Measurements from ENCODE around the gene INSL3.

DNA sequence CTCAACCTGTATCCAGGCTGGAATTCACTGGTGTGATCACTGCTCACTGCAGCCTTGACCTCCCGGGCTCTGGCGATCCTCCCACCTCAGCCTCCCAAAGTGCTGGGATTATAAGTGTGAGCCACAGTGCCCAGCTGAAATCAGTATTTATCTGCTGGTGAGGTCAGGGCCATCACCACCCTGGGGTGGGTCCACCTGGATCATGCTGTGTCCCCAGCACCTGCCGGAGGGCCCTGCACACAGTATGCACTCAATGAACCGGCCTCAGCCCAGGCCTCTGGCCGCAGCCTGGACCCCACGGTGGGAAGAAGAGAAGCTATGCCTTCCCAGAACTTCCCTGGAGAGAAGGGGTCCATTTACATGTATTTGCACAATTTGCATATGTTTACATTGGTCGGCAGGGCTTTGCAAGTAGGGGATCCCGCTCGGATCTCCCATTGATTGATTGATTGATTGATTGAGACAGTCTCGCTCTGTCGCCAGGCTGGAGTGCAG lies 47.8 kb upstream of the INSL3 start:
- TF ChIP-seq JUN (IDR thresholded peaks at IDR 0.05; ENCODE audit: low read depth, low read length) = no peak
- TF ChIP-seq CEBPB (IDR thresholded peaks at IDR 0.05; ENCODE audit: low read depth, low read length) = no peak
- no peak for TF ChIP-seq EZH2 (IDR thresholded peaks at IDR 0.05; ENCODE audit: low read depth, low read length, severe bottlenecking)
- no peak for TF ChIP-seq MAX (IDR thresholded peaks at IDR 0.05)
- no peak for TF ChIP-seq POLR2AphosphoS5 (IDR thresholded peaks at IDR 0.05; ENCODE audit: low read depth, low read length)
- no peak for TF ChIP-seq EP300 (IDR thresholded peaks at IDR 0.05; ENCODE audit: borderline replicate concordance in 1 of 2, low read depth in 2 of 2, low read length in 2 of 2)
- no peak for TF ChIP-seq SRF (IDR thresholded peaks at IDR 0.05; ENCODE audit: low read depth, low read length)
- TF ChIP-seq CTCF (IDR thresholded peaks at IDR 0.05; ENCODE audit: control extremely low read depth in 1 of 3, insufficient read depth in 1 of 3, low read depth in 1 of 3, low read length in 3 of 3) = no peak
- no peak for TF ChIP-seq RNF2 (IDR thresholded peaks at IDR 0.05; ENCODE audit: borderline replicate concordance, low read depth, low read length, missing control alignments, poor library complexity, severe bottlenecking)
- no peak for TF ChIP-seq SAP30 (IDR thresholded peaks at IDR 0.05; ENCODE audit: insufficient read depth, insufficient replicate concordance, low read length)
- TF ChIP-seq USF2 (IDR thresholded peaks at IDR 0.05; ENCODE audit: low read length) = no peak
- TF ChIP-seq BRCA1 (IDR thresholded peaks at IDR 0.05; ENCODE audit: low read depth, low read length) = no peak

Data from H1 (cell line).